ENCODE data around the gene SLC1A2. TPM values are rescaled to one million over a fixed set of nuclear protein-coding genes. Genes with fewer than 3 reads are reported as not detected.
"Not testable (repeated sequence)": the region's sequence is repeated elsewhere in the genome, so short reads cannot be mapped to it uniquely, and the experiment has no call there.

Gene SLC1A2
- total RNA-seq, 1 donor from 2014 or later: 1.9 TPM

- H3K4me1 Mint-ChIP-seq: peaks cover 12% of the 10 kb centered on the region
- TF ChIP-seq, protein P1, sequence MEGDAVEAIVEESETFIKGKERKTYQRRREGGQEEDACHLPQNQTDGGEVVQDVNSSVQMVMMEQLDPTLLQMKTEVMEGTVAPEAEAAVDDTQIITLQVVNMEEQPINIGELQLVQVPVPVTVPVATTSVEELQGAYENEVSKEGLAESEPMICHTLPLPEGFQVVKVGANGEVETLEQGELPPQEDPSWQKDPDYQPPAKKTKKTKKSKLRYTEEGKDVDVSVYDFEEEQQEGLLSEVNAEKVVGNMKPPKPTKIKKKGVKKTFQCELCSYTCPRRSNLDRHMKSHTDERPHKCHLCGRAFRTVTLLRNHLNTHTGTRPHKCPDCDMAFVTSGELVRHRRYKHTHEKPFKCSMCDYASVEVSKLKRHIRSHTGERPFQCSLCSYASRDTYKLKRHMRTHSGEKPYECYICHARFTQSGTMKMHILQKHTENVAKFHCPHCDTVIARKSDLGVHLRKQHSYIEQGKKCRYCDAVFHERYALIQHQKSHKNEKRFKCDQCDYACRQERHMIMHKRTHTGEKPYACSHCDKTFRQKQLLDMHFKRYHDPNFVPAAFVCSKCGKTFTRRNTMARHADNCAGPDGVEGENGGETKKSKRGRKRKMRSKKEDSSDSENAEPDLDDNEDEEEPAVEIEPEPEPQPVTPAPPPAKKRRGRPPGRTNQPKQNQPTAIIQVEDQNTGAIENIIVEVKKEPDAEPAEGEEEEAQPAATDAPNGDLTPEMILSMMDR (IDR thresholded peaks at IDR 0.05; ENCODE audit: unreplicated experiment): no peak
- H3K27ac Mint-ChIP-seq: no peak overlapping the region
- H3K27me3 Mint-ChIP-seq (ENCODE audit: low read depth): no peaks in the 10 kb centered on the region
- no peak for DNase-seq (ENCODE audit: low spot score in 2 of 2, unreplicated experiment in 2 of 2)
- no peaks in the 10 kb centered on the region for H3K9me3 Mint-ChIP-seq
- no peak overlapping the region for H3K4me3 Mint-ChIP-seq
- no peaks in the 10 kb centered on the region for H3K36me3 Mint-ChIP-seq
Measured at GRCh38 chr11:35227576-35228327, 191.6 kb downstream of the SLC1A2 start.

- not testable (repeated sequence) for H3K36me3 Mint-ChIP-seq; H3K4me3 Mint-ChIP-seq; H3K27ac Mint-ChIP-seq; H3K9me3 Mint-ChIP-seq; H3K27me3 Mint-ChIP-seq (ENCODE audit: low read depth); DNase-seq (ENCODE audit: low spot score in 2 of 2, unreplicated experiment in 2 of 2)
- peaks cover 12% of the 10 kb centered on the region for H3K4me1 Mint-ChIP-seq
Measured at GRCh38 chr11:35226756-35227155, 192.6 kb downstream of the SLC1A2 start.

GRCh38 chr11:35225946-35226520 lies 193.3 kb downstream of the SLC1A2 start:
- DNase-seq (ENCODE audit: low spot score in 2 of 2, unreplicated experiment in 2 of 2): no peak

GRCh38 chr11:35223991-35224390 lies 195.4 kb downstream of the SLC1A2 start:
- Mint-ChIP-seq H3K4me1 (peaks cover 12% of the 10 kb centered on the region), H3K27ac (no peak overlapping the region), H3K9me3 (no peaks in the 10 kb centered on the region), H3K27me3 (ENCODE audit: low read depth) (peaks cover 5% of the 10 kb centered on the region), H3K4me3 (no peak overlapping the region), H3K36me3 (no peaks in the 10 kb centered on the region)
- DNase-seq (ENCODE audit: low spot score in 2 of 2, unreplicated experiment in 2 of 2): no peak
- TF ChIP-seq, protein P1 (IDR thresholded peaks at IDR 0.05; ENCODE audit: unreplicated experiment): no peak

More at GRCh38 chr11:35225946-35226520, 193.3 kb downstream of the SLC1A2 start:
- no peaks in the 10 kb centered on the region for H3K36me3 Mint-ChIP-seq
- no peak overlapping the region for H3K27ac Mint-ChIP-seq
- H3K27me3 Mint-ChIP-seq (ENCODE audit: low read depth): no peaks in the 10 kb centered on the region
- H3K4me1 Mint-ChIP-seq: peaks cover 12% of the 10 kb centered on the region
- H3K4me3 Mint-ChIP-seq: no peak overlapping the region
- TF ChIP-seq, protein P1 (IDR thresholded peaks at IDR 0.05; ENCODE audit: unreplicated experiment): no peak
- no peaks in the 10 kb centered on the region for H3K9me3 Mint-ChIP-seq

DNA sequence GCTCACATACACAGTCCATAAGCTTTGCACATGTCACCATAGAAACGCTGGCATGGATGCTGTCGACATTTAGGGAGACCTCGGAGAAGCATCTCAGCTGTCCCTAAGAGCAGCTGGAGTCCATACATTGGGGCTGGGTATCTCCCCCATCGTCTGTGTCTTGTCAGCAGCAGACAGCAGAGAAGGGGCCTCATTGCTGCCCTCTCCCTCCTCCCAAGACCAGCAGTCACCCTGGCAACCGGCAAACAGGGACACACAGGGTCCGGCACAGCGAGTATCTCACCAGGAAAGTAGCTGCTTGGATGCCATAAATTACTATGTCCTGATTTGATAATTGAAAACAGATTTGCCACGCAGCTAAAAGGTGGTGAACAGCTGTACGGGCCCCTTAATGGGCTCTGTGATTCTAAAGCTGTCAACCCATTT lies 196.0 kb downstream of the SLC1A2 start:
- Mint-ChIP-seq H3K36me3 (no peaks in the 10 kb centered on the region), H3K27me3 (ENCODE audit: low read depth) (peaks cover 9% of the 10 kb centered on the region), H3K4me1 (peaks cover 12% of the 10 kb centered on the region), H3K4me3 (no peak overlapping the region), H3K27ac (peak overlapping the region; percentile 28), H3K9me3 (no peaks in the 10 kb centered on the region)
- TF ChIP-seq, protein P1 (IDR thresholded peaks at IDR 0.05; ENCODE audit: unreplicated experiment): no peak
- peak; percentile 24 to 48 for DNase-seq (ENCODE audit: low spot score in 2 of 2, unreplicated experiment in 2 of 2)

- H3K27me3 Mint-ChIP-seq (ENCODE audit: low read depth): peaks cover 11% of the 10 kb centered on the region
- no peaks in the 10 kb centered on the region for H3K9me3 Mint-ChIP-seq
- peaks cover 11% of the 10 kb centered on the region for H3K4me1 Mint-ChIP-seq
Measured at GRCh38 chr11:35218956-35219355, 200.4 kb downstream of the SLC1A2 start.

More at GRCh38 chr11:35218956-35219355, 200.4 kb downstream of the SLC1A2 start:
- H3K36me3 Mint-ChIP-seq: no peaks in the 10 kb centered on the region
- H3K27ac Mint-ChIP-seq: no peak overlapping the region
- H3K4me3 Mint-ChIP-seq: no peak overlapping the region
- TF ChIP-seq, protein P1 (IDR thresholded peaks at IDR 0.05; ENCODE audit: unreplicated experiment): no peak
- DNase-seq (ENCODE audit: low spot score in 2 of 2, unreplicated experiment in 2 of 2): no peak

All from mesothelial cell of epicardium (in vitro differentiated cells).